H1 (cell line): ENCODE results near the gene ITPK1. TPM values are rescaled to one million over a fixed set of nuclear protein-coding genes. Genes with fewer than 3 reads are reported as not detected.

Experiments used
- BRCA1 ChIP-seq: IDR thresholded peaks from 2 replicates; pipeline ENCODE4 v1.6.1; 2012; ENCODE audit warnings: low read depth, low read length, improper control_type of control experiment
- CHD1 ChIP-seq: IDR thresholded peaks from 2 replicates; pipeline ENCODE4 v1.6.1; 2012; ENCODE audit warnings: low read depth, low read length, improper control_type of control experiment
- CHD2 ChIP-seq: IDR thresholded peaks from 2 replicates; pipeline ENCODE4 v1.6.1; 2012; ENCODE audit warnings: low read length, improper control_type of control experiment
- HDAC2 ChIP-seq, 2 experiments: fragments of 300-600 bp in 1 of 2; sonication (generic) in 1 of 2; IDR thresholded peaks; 2 replicates each; pipeline ENCODE4 v1.6.1; 2011 to 2012; ENCODE audit warnings: low read depth in 2 of 2, low read length in 2 of 2, mild to moderate bottlenecking in 2 of 2, moderate library complexity in 2 of 2, borderline replicate concordance in 1 of 2, inconsistent platforms in 1 of 2
- polyA plus RNA-seq, 7 experiments: library from polyadenylated mRNA; depleted of rRNA in 3 of 7; stranded (reverse) in 5 of 7; unstranded in 2 of 7; fragments of >200 nt in 5 of 7; fragments of 200-250 nt in 2 of 7; gene quantifications; 1 replicate in 5 of 7; 2 replicates in 1 of 7; 4 replicates in 1 of 7; pipeline versions ENCODE4 v1.2.1 to v1.2.3, GENCODE V29; 2011 to 2013; ENCODE audit warnings: missing spikeins in 2 of 7, mixed read lengths in 2 of 7
- total RNA-seq: library from RNA; stranded (reverse); fragmentation: NEBNext Ultra II Directional; extraction: Animal tissue kit (Norgen Biotek cat#: 25700); gene quantifications from 2 replicates; pipeline ENCODE4 v1.2.1, GENCODE V29; 2021
- TF ChIP-seq, protein P1 (sequence below): fragments of 300-600 bp; sonication (generic); IDR thresholded peaks from 2 replicates; pipeline ENCODE4 v1.7.1; 2012; ENCODE audit warnings: low read length, moderate library complexity, mild to moderate bottlenecking, inconsistent platforms; ENCODE audit not compliant: insufficient replicate concordance

Gene ITPK1
- total and polyA plus RNA-seq, 2 of the 8 experiments (the other 6 are each of a cell fraction or from before 2014, with no cell fraction given): 108 to 143 TPM

DNA sequence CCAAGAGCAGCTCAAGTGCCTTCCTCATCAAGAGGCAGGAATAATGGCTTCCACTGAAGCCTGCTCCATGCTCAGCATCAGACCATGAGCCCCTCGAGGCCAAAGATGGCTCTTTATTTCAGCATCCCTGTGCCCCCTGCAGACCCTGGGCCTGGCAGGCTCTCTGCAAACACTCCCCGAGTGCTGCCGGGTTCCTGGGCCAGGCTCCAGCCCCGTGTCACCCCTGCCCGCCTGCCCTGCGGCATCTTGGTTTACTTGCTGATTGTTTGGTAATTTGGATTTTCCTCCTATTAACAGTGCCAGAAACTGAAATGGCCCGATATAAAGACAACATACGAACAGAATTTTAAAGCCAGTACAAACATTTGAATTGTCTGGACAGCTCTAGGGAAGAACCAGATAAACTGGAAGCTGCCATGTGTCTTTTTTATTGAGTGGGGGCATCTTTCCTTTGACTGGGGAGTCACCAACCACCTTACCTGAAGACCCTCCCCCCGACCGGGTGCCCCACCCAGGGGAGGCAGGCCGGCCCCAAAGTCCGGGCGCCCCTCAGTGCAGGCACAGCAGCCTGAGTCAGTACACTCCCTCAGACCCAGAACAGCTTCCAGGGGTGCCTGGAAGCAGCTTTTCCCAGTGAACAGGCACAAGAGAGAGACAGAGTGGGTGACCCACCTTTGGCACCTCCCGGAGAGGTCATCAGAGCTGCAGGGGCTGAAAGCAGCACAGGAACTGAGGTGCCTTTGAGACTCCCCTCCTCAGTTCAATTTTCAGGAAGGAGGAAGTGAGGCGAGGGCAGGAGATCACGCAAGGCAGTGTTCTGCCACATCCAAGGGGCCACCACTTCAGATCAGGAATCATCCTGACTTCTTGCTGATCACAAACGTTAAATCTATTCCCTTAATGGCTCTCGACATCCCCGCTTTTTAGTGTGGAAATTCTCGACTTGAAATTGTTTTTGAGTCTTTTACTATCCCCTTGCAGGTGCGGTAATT, 30.6 kb downstream of the ITPK1 start (continued):
- TF ChIP-seq, protein P1, sequence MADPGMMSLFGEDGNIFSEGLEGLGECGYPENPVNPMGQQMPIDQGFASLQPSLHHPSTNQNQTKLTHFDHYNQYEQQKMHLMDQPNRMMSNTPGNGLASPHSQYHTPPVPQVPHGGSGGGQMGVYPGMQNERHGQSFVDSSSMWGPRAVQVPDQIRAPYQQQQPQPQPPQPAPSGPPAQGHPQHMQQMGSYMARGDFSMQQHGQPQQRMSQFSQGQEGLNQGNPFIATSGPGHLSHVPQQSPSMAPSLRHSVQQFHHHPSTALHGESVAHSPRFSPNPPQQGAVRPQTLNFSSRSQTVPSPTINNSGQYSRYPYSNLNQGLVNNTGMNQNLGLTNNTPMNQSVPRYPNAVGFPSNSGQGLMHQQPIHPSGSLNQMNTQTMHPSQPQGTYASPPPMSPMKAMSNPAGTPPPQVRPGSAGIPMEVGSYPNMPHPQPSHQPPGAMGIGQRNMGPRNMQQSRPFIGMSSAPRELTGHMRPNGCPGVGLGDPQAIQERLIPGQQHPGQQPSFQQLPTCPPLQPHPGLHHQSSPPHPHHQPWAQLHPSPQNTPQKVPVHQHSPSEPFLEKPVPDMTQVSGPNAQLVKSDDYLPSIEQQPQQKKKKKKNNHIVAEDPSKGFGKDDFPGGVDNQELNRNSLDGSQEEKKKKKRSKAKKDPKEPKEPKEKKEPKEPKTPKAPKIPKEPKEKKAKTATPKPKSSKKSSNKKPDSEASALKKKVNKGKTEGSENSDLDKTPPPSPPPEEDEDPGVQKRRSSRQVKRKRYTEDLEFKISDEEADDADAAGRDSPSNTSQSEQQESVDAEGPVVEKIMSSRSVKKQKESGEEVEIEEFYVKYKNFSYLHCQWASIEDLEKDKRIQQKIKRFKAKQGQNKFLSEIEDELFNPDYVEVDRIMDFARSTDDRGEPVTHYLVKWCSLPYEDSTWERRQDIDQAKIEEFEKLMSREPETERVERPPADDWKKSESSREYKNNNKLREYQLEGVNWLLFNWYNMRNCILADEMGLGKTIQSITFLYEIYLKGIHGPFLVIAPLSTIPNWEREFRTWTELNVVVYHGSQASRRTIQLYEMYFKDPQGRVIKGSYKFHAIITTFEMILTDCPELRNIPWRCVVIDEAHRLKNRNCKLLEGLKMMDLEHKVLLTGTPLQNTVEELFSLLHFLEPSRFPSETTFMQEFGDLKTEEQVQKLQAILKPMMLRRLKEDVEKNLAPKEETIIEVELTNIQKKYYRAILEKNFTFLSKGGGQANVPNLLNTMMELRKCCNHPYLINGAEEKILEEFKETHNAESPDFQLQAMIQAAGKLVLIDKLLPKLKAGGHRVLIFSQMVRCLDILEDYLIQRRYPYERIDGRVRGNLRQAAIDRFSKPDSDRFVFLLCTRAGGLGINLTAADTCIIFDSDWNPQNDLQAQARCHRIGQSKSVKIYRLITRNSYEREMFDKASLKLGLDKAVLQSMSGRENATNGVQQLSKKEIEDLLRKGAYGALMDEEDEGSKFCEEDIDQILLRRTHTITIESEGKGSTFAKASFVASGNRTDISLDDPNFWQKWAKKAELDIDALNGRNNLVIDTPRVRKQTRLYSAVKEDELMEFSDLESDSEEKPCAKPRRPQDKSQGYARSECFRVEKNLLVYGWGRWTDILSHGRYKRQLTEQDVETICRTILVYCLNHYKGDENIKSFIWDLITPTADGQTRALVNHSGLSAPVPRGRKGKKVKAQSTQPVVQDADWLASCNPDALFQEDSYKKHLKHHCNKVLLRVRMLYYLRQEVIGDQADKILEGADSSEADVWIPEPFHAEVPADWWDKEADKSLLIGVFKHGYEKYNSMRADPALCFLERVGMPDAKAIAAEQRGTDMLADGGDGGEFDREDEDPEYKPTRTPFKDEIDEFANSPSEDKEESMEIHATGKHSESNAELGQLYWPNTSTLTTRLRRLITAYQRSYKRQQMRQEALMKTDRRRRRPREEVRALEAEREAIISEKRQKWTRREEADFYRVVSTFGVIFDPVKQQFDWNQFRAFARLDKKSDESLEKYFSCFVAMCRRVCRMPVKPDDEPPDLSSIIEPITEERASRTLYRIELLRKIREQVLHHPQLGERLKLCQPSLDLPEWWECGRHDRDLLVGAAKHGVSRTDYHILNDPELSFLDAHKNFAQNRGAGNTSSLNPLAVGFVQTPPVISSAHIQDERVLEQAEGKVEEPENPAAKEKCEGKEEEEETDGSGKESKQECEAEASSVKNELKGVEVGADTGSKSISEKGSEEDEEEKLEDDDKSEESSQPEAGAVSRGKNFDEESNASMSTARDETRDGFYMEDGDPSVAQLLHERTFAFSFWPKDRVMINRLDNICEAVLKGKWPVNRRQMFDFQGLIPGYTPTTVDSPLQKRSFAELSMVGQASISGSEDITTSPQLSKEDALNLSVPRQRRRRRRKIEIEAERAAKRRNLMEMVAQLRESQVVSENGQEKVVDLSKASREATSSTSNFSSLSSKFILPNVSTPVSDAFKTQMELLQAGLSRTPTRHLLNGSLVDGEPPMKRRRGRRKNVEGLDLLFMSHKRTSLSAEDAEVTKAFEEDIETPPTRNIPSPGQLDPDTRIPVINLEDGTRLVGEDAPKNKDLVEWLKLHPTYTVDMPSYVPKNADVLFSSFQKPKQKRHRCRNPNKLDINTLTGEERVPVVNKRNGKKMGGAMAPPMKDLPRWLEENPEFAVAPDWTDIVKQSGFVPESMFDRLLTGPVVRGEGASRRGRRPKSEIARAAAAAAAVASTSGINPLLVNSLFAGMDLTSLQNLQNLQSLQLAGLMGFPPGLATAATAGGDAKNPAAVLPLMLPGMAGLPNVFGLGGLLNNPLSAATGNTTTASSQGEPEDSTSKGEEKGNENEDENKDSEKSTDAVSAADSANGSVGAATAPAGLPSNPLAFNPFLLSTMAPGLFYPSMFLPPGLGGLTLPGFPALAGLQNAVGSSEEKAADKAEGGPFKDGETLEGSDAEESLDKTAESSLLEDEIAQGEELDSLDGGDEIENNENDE: no peak
- no peak for TF ChIP-seq CHD2
- TF ChIP-seq CHD1: no peak
- no peak for TF ChIP-seq BRCA1
- TF ChIP-seq HDAC2 (IDR thresholded peaks at IDR 0.05; ENCODE audit: borderline replicate concordance in 1 of 2, low read depth in 2 of 2, low read length in 2 of 2): no peak
